CD4-positive, alpha-beta T cell treated with Interleukin-10 for 1 hour (primary cell): Measurements from ENCODE around the gene NCKAP5.

Source experiments
- DNase-seq: peaks from one replicate; pipeline ENCODE4 v3.0.0-alpha.2; 2020

Gene NCKAP5

DNA sequence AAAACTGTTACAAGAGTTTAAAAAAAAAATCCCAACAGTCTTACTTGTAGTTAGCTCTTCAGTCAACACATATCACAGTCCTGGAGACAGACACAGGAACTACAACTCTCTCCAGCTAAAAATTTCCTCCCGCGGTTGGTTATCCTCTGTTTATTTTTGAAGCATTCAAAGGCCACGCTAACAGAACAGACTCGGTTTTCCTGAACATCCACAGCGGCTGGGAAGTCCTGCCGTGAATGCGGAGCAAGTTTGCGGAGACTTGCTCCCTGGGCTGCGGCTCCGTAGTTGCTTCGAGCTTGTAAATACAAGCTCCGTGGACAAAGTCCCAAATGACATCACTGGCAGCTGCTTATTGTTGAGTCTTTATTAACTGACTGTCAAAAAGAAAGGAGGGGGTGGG, at the start of gene NCKAP5:
NCKAP5 (minus strand) TSS at position 292 of the 400 bp plus-strand sequence. CDS start 50,937 bp downstream, outside the sequence.
- DNase-seq = no peak

DNA sequence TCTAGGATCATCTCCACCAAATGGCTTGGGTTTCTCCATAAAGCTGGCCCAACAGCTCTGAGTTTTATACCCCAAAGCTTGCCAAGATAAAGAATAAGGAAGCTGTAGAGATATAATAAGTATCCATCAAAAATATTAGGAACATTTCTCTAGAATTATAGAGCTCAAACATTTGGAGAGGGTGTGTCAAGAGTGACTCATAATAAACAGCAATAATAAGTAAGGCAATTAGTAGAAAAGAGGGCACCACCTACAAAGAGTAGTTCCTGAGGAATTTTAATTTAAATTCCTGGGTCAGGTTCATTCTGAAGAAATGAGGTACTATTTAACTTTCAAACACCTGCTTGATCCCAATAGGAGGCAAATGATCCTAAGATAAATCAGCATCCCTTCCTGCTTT, 41.4 kb upstream of the NCKAP5 start:
- no peak for DNase-seq

GRCh38 chr2:133608291-133608690, 40.0 kb upstream of the NCKAP5 start:
- DNase-seq = no peak

- DNase-seq = no peak
Measured at GRCh38 chr2:133607679-133608078, 39.4 kb upstream of the NCKAP5 start.

DNA sequence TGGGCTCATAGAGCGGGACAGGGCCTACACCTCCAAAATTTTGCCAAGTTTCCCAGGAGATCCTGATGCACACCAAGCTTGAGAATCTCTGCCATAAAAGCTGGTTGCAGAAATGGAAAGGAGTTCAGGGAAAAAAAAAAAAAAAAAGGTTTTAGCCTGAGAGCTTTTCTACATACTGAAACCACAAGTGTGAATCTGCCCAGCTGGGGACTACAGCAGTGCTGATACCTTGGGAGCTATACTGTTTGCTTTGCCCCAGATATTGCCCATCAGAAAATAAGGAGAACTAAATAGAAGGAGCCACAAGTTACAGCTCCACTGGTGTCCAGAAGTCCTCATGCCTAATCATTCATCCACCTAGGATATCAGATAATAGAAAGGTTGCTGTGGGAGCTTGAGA, 38.4 kb upstream of the NCKAP5 start:
- no peak for DNase-seq

- DNase-seq = no peak
Measured at GRCh38 chr2:133605766-133606137, 37.5 kb upstream of the NCKAP5 start.

DNA sequence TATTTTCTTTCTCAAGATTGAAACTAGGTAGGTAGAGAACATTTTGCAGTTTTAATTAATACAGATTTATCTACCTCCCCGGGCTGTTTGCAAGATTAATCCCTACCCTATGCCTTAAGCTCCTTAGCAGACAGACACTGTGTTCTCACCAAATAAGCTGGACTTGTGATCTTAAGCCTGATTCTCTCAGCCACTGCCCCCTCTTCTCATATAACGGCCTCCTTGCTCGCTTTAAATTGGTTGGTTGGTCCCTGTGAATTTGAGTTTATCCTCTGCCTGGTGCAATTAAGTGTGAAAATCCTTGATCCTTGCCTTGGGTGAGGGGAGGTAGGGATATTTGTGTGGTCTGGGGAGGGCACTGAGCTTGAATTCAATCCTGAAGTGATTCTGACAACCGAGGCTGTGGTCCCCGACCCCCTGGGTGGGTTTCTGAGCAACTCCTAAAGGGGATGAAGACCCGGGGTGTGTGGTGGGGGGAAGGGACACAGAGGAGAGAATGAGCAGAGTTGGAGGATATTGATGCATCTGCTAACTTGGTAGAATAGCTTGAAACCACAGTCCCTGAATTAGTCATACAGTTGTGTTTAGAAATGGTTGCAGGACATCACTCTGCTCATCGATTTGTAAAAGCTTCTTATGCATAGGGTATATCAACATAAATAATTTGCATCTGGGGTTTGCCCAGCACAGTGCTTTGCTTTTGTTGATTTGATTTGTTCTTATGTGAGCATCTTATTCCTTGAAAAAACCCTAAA, 36.9 kb upstream of the NCKAP5 start:
- DNase-seq = no peak

DNA sequence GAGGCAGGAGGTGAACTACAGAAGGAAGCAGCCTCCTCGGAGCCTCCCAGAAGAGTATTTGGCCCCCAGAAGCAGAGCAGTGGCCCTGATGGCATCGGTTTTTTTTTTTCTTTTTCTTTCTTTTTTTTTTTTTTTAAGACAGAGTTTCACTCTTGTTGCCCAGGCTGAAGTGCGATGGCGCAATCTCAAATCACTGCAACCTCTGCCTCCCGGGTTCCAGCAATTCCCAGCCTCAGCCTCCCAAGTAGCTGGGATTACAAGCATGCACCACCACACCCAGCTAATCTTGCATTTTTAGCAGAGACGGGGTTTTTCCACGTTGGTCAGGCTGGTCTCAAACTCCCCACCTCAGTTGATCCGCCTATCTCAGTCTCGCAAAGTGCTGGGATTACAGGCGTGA, 34.8 kb upstream of the NCKAP5 start:
- DNase-seq = no peak

DNA sequence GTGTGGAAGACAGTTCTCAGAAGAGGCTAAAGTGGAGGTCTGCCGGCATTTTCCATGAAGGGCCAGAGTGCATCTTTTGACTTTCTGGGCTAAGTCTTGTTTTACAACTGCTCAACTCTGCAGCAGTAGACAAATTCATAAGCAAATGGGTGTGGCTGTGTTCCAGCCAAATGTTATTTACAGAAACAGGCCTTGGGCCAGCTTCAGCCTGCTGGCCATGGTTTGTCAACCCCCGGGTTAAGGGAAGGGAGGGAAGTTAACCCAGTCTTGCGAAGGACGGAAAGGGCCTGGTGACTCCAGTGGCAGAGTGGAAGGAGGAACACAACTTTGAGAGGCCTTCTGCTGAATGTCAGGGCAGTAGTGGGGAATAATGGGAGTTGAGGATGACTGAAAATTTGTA, 34.3 kb upstream of the NCKAP5 start:
- DNase-seq = no peak

GRCh38 chr2:133600266-133600928, 32.1 kb upstream of the NCKAP5 start:
- DNase-seq = no peak

GRCh38 chr2:133599811-133600210, 31.5 kb upstream of the NCKAP5 start:
- DNase-seq = no peak

DNA sequence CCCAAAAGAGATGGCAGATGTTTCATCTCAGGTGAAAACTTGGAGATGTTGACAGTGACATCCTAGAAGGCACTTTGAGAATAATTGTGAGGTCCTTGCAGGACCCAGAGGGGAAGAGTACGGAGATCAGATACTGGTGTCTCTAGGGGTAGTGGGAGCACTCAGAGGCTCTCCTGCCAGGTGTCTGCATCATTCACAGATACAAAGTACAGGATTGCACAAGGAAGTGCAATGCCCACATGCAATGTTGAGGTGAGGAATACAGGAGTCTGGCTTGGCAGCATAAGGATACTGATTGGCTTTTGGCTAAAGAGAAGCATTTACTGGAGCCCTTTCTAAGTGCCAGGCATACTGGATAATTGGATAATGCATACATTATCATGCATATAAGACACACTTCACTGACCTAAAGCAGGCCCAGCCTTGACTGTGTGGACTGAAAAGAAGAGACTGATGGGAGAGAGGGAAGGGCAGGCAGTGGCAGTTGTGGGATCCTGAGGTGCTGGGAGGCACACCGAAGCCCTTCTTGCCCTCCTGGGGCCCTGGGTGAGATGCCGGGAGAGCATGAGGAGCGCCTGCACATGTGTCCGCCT, 31.0 kb upstream of the NCKAP5 start:
- no peak for DNase-seq

GRCh38 chr2:133598769-133599168, 30.5 kb upstream of the NCKAP5 start:
- no peak for DNase-seq

DNA sequence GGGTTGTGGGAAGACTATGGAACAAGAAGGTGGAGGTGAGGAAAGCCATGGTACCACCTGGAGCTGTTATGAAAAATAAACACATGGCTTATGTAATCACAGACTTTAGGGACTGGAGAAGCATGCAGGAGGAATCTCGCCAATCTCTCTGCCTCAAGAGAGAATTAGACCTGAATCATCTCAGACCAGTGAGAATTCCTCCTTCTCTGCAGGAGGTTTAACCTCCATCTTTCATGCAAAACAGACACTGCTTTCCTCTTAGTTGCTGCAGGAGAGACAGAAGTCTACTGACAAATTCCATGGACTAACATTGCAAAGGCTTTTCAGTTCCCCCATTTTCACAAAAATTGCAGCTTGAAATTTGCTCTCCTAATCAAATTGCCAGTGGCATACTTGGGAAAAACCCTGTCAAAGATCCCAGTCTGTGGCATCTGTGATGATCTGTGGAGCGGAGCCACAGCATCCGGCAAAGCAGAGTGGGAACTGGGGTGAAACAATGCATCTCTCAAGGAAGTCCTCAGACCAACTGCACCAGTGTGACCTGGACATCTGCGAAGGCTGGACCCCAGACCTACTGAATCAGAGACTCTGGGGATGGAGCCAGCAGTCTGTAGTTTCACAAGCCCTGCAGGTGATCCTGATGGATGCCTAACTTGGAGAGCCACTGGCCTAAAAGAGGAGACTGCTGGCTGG, 28.6 kb upstream of the NCKAP5 start:
- DNase-seq = no peak

DNA sequence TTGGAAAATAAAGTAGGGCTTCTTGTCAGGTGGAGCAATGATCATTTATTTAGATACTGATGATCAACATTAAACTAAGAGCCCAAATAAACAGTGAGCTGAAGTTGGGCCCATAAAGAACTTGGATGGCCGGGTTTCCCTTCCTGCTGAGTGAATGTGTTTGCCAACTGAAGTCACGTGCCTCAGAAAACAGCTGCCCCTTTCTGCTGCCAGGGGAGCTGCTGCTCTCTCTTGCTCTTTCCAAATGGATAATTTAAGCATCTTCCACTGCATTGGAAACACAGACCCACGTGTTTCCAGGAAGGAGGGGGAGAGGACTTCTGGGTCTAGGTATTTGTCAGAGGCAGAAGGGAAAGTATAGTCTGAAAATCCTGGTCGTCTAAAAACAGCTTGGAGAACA, 22.9 kb upstream of the NCKAP5 start:
- DNase-seq = no peak

DNA sequence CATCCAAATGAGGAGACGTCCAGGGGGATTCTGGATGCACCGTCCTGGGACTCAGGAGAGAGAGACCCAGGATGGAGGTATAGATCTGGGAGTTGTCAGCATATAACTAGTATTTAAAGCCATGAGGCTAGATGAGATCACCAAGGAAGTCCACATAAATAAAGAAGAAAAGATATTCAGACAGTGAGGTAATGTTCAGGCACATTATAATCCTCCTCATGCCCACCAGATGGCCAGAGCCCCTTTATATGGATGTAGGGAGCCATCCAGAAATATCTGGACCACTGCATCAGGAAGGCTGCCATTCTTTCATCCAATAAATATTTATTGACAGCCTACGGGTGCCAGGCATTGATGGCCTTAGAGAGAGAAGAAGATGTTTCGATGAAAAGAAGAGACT, 21.2 kb upstream of the NCKAP5 start:
- DNase-seq = no peak

GRCh38 chr2:133588144-133588543, 19.9 kb upstream of the NCKAP5 start:
- DNase-seq = no peak

DNA sequence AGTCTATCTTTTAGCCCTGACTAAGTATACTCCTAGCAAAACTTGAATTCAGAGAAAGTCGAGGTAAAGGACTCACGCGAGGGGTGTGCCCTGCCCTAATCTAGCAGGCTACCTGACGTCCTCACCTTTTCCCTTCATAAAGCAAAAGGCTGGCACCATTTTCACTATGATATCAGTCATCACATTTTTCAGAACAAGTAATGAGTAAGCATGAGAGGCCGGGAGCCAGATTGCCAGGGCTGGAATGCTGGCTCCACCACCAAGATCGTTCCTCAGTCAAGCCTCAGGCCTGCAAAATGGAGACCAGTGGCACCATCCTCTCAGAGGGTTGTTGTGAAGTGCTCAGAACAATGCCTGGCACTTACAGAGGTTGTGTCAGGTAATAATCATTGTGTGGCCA, 18.7 kb upstream of the NCKAP5 start:
- no peak for DNase-seq

GRCh38 chr2:133581010-133581760, 12.9 kb upstream of the NCKAP5 start:
- no peak for DNase-seq

DNA sequence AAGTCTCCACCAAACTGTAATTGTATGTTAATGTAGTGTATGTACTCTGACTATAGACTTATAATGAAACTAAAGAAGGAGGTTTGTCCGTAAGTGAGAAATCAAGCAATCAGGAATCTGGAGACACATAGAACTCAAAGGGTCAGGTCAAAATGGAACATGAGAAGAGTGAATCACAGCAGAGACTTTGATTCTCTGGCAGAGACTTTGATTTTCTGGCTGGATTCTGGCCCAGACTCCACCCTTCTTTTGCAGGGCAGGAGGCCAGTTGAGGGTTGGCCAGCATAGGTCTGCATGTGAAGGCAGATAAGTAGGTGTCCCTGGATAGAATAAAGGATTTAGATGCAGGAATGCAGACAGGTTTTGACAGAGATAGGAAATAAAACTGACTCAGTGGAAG, 11.0 kb upstream of the NCKAP5 start:
- DNase-seq = no peak

DNA sequence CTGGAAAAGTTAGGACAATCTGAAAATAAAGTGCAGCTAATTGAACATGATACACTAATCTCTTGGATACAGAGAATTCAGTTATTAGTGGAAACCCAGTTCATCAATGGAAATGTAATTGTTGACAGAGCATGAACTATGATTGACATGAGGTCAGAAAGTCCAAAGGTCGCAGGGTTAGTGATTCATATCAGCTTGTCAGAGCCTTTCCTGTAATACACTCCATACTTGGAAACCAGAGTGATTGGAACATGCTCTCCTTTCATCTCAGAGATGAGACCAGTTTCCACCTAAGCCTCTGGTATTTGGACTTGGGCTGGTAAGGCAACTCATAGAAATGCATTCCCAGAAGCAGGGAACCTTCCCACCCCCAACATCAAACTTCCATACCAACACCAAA, 8.5 kb upstream of the NCKAP5 start:
- no peak for DNase-seq

DNA sequence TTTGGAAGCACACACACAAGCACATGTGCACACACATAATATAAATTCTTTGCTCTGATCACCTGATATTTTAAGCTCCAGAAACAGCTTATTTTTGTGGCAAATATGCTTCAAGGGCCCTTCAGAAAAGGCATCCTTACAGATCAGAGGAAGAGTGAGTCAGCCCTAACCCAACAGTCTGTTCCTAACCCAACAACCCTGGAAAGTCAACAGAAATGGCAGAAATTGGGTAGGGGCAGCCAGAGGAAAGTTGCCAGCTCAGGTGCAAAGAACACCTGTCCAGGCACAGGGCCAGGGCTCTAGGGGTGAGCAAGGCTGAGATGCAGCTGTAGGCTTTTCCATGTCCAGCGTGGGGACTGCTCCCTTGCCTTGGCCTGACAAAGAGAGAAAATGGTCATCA, 6.4 kb upstream of the NCKAP5 start:
- DNase-seq = no peak

DNA sequence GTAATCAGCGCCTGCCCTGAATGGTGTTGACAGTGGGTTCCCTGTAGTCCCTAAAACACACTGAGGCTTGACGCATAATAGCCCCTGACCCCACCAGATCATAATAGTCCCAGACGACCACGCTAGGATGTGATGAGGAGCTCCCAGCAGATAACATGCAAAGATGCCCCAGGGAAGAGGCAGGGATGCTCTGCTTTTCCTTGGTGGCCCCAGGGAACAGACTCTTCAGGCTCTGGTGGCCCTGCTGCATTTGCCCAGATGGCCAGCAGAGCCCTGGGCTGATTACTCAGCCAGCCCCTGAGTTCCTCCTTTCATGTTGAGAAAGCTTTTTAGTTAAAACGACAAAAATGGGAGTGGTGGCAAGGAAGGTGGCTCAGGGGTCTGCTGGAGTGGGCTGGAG, 5.9 kb upstream of the NCKAP5 start:
- DNase-seq = no peak
